GM18511 (cell line): ENCODE results near the gene NEDD1.

ENCODE experiments used
- ATAC-seq: cut with Tn5 transposase; IDR thresholded peaks from one replicate; pipeline ENCODE4 v1.9.1; 2021; ENCODE audit warnings: mild to moderate bottlenecking, moderate library complexity; ENCODE audit not compliant: unreplicated experiment

Gene NEDD1, protein sequence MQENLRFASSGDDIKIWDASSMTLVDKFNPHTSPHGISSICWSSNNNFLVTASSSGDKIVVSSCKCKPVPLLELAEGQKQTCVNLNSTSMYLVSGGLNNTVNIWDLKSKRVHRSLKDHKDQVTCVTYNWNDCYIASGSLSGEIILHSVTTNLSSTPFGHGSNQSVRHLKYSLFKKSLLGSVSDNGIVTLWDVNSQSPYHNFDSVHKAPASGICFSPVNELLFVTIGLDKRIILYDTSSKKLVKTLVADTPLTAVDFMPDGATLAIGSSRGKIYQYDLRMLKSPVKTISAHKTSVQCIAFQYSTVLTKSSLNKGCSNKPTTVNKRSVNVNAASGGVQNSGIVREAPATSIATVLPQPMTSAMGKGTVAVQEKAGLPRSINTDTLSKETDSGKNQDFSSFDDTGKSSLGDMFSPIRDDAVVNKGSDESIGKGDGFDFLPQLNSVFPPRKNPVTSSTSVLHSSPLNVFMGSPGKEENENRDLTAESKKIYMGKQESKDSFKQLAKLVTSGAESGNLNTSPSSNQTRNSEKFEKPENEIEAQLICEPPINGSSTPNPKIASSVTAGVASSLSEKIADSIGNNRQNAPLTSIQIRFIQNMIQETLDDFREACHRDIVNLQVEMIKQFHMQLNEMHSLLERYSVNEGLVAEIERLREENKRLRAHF

DNA sequence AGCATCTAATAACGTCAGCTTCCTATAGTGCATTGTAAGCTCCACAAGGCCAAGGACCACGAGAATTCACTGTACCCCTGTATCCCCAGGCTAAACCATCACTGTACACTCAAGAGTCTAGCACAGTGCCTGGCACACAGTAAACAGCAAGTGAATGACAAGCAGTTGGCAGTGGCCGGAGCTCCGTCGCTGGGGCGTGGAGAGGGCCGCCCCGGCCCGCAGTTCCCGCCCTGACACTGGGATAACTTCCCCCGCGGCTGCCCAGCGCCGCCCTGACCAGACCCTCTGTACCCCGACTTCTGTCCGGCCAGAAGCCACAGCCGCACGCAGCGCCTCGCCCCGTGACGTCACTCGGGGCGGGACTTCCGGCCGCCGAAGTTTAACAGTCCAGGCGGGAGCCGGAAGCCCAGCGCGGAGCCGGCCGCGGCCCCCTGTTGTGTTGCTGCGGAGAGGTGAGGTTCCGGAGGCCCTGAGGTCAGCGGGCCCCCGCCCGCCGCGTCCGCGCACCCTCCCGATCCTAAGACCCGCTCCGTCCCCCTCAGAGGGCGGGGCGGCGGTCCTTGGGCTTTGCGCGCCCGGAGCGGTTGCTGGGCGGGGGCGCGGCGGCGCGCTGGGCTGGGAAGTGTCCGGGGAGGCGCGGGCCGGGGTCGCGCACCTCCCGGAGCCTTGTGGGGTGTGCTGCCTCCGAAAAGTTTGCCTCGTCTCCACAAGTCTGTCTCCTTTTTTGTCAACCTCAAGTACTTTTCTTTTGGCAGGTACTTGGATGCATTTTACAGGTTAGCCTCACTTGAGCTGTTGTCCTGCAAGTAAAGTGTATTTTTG is at the start of gene NEDD1:
Gene NEDD1, plus strand, starts transcription at position 409 of the 822 bp plus-strand sequence. CDS start 2,503 bp downstream, outside the sequence.
- peak; percentile 95 for ATAC-seq

DNA sequence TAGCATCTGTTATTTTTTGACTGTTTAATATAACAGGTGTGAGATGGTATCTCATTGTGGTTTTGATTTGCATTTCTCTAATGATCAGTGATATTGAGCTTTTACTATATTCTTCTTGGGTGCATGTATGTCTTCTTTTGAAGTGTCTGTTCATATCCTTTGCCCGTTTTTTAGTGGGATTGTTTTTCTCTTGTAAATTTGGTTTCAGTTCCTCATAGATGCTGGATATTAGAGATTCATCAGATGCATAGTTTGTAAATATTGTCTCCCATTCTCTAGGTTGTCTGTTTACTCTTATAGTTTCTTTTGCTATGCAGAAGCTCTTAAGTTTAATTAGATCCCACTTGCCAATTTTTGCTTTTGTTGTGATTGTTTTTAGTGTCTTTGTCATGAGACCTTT is 48.9 kb upstream of the NEDD1 start:
- no peak for ATAC-seq

DNA sequence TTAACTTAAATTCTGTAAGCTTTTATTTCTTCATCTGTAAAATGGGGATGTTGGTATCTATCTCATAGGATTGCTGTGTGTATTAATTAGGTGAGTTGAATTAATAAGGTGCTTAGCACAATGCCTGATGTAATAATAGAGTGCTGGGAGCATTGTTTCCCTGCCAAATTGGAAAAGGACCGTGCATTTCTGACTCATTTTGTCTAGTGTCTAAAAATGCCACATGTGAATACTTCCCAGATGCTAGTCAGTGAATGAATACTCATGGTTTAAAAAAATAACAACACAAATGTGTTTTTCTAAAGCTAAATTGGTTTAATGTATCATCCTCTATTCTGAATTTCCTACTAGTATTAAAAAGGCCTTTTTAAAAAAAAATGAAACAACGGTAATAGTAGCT is 45.4 kb upstream of the NEDD1 start:
- ATAC-seq: no peak

DNA sequence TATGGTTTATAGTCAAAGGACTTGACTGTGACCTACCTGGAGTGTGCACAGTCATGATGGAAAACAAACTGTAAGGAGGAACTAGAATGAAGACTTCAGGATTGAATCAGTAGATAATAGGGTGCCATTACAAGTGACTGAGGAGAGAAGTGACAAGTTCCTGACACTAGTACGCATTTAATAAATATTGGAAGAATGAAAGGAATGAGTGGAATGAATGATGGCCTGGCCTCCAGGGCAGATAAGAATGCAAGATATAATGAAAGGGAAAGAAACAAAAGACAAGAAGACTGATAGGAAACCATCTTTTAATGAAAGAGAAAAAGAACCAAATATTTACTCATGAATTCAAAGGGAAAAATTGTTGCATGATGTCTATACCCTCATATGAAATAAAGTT is 44.7 kb upstream of the NEDD1 start:
- no peak for ATAC-seq

DNA sequence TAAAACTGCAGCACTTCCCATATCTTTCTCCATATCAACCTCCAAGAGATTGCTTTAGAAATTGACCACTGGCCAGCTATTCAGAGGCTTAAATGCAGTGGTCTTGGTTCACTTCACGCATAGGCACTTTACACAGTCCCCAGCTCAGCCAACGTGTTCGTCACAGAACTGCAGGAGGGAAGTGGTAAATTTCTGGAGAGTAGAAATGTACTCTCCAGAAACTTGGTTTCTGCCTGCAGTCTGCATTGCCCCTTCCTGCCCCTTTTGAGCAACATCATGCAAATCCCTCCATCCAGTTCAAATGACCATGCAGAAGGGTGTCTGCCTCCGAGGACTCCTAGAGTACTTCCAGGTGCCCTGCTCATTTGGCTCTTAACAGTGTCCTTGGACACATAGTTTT is 42.7 kb upstream of the NEDD1 start:
- ATAC-seq: no peak

DNA sequence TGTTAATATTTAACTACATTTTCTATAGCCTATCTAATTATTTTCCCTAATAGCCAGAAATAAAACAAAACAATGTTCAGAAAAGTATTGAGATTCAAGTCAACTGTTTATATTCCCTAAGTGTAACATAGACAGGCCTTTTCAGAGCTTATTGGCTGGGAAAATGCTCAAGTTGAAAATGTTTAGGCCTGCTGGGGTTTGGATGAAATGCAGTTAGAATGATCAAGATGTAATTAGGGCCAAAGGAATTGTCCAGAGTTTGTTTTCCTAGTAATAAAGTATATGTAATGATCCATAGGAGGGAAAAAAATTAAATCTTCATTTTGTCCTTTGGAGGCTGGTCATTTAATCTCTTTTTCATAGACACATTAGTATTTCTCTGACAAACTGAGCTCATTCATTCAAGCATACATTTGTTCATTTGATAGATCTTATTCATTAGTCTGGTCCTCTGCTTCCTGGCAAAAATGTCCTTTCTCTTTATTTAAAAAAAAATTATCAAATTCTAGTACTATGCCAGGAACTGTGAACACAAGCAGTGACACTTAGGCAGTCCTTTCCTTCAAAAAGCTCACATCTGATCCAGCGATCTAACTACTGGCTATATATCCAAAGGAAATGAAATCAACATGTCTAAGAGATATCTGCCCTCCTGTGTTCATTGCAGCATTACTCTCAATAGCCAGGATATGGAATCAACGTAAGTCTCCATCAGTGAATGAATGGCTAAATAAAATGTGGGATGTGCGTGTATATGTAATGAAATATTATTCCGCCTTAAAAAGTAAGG is 40.1 kb upstream of the NEDD1 start:
- no peak for ATAC-seq

DNA sequence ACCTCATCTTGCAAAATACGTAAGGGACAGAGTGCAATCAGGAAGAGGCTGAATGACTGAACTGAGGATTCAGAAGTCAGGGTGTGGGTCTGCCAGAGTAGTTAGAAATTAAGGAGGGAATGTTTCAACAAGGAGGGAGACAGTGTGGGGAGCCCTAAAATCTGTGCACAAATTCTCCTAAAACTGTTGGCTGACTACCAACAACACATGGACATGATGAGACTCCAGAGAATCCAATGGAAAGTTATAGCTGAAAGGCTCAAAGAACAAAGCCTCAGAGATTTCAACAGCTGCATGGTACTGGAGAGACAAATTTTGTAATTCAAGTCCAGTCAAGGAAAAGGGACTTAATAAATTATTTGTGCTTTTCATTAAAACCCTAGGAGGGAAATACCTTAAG is 36.1 kb upstream of the NEDD1 start:
- no peak for ATAC-seq

DNA sequence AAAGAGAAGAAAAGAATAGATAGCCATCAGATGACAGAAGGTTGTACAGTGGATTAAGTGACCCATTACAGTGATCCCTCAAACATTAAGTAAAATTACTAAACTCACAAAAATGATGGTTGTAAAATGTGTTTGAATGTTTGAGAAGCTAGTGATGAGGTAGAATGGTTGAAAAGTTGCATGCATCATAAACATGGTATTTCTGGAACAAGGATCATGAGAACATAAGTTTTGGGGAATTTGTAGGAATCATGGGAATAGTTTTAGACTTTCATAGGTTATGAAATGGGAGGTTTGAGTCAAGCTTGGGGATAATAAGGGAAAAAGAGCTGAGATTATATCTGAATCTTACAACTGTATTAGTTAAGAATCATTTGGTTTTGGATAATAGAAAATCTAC is 34.1 kb upstream of the NEDD1 start:
- ATAC-seq: no peak

DNA sequence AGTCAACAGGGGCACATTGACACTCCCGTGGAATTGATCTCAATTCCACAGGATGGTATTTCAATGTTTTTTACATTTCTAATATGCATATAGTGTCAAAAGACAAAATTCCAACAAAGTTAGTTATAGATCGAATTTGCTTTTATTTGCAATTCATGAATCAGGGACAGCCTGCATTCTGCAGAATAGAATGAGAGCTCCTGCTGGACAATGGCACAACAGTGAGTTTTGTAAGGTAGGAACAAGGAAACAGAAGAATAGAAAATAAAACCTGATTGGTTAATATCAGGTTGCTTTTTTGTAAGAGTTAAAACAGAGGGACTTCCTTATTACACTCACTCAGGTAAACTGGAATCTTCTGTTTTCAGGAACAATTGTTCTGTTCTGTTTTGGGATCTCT is 32.8 kb upstream of the NEDD1 start:
- ATAC-seq: no peak

DNA sequence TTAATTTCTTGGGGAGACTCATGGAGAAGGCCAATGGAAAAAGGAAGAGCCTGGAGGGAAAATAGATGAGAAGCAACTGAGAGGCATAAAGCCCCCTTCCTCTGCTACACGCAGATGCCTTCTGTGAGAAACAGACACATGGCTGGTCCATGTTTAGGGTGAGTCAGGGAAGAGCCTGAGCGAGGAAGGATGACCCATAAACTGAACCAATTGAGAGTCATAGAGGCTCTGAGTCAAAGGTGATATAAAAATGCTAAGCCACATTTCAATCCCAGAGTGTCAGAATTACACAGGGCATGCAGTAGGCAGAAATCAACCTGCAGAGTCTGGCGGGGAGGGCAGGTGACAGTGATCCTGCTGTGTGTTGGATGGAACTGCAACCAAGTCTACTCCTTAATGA is 30.1 kb upstream of the NEDD1 start:
- ATAC-seq: no peak

DNA sequence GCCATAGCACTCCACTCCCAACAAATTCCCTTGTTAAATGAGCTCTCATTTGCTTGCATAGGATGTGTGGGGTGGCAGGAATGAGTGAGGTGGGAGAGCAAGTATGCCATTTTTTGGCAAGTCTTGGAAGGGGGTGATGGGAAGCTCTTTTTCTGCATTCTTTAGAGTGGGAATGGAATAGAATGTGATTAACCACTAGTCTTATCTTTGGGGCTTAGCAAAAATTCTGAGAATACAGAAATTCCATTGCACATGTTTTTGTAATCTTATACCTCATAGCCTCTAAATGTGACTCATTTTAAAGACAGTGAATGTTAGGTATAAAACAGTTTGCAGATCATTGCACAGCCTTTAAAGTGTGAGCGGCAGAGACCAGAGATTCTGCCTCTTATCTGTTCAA is 28.4 kb upstream of the NEDD1 start:
- no peak for ATAC-seq

DNA sequence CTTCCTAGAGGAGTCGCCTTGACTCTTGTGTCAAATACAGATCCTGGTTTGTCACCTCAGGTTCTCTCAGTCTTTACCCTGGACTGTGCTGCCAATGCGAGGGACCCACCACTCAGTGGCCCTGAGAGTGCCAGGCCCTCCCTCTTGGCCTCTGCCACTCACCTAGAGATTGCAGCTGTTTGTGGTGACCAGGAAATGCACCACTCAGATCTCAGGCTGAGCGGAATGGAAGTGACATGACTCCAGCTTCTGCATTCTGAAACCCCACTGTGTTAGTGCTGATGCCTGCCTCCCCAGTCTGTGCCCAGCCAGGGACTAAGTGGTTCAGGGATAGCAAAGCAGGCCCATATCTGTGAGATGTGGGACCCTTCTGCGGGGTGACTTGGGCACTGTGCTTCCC is 27.8 kb upstream of the NEDD1 start:
- ATAC-seq: no peak

DNA sequence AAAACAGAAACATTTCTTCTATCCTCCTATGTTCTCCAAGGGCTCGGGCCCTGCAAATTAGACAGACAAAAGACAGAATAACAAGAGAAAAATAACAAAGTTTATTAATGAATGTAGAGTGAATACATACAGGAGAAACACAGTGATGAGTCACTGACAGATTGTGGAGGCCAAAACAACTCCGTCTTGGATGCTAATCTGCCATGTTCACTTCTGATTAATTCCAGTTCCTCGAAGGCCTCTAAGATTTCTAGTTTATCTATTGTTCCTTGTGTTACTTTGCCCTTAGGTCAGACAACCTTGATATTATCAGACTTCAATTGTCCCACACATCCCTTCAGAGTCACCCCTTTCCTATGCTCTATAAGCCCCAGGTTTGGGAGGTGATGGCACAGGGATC is 26.8 kb upstream of the NEDD1 start:
- no peak for ATAC-seq

DNA sequence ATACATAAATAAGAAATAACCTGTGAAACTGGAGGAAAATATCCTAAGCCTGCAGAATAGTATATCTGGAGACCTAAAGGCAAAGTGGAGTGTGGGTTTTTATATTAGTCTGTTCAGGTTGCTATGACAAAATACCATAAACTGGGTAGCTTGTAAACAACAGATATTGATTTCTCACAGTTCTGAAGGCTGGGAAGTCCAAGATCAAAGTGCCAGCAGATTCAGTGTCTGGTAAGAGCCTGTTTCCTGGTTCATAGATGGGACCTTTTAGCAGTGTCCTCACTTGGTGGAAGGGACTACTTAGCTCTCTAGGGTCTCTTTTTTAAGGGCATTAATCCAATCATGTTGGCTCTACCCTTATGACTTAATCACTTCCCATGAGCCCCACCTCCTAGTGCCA is 25.4 kb upstream of the NEDD1 start:
- no peak for ATAC-seq

DNA sequence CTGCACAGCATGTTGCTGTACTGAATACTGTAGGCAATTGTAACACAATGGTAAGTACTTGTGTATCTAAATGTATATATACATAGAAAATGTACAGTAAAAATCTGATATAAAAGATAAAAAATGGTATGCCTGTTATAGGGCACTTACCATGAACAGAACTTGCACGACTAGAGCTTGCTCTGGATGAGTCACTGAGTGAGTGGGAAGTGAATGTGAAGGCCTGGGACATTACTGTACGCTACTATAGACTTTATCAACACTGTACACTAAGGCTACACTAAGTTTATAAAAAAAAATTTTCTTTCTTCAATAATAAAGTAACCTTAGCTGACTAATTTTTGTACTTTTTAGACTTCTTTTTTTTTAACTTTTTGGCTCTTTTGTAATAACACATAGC is 24.2 kb upstream of the NEDD1 start:
- no peak for ATAC-seq

DNA sequence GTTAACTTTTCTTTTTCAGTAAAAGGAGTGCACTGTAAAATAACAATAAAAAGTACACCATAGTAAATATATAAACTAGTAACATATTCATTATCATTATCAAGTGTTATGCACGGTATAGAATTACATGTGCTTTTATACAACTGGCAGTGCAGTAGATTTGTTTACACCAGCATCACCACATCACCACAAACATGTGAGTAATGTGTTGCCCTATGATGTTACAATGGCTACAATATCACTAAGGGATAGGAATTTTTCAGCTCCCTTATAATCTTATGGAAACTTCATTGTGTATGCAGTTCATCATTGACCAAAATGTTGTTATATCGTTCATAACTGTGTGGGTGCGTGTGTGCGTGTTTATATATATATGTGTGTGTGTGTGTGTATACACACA is 23.5 kb upstream of the NEDD1 start:
- ATAC-seq: no peak

DNA sequence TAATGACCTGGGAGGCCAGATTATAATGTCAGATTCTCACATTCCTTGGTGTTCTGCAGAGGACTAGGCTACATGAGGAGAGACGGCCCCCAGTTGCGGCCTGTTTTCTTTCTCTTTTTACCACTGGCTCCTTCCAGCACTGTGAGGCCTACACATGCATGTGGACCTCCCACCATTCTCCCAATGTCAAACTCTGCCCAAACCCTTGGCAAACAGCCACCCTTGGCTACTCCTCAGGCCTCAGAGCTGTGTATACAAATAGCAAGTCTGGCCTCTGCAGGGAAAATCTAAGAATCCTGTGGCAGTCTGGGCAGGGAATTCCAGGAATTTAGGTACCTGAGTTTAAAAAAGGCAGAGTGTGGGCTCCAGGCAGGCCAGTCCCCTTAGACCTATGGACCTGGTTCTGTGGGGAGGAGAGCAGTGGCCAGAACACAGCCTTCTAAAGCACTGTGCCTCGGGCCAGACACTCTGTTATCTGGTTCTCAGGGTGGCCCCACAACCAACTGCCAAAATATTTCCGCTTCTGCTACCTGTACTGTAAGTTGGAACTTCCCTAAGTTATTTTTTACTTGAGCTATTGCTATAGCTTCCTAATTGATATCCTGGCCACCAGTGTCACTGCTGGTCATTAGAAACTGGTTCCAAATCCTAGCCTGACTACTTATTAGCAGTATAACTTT is 19.9 kb upstream of the NEDD1 start:
- no peak for ATAC-seq

DNA sequence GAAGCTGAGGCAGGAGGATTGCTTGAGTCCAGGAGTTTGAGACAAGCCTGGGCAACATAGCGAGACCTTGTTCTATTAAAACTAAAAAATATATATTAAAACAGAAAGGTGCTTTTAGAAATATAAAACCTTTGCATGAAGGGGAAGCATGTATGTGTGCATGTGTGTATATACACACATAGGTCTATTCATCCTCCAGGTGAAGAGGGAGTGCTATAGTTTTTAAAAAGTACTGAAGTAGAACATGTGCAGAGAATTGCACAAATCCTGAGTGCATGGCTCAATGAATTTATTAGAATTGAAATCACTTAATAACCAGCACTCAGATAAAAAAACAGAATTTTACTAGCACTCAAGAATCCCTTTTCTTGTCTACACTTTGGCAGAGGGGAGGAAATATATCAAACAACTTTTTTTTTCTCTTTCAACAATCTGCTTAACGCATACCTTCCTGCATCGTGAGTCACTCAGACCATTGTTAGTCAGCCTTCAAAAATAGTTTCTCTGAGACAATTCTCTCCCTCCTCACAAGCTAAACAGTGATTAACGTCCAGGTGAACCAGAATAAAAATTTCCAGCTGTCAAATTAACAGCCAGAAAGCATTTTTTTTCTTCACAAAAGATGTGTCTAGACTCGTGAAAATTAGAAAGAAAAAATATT is 17.7 kb upstream of the NEDD1 start:
- ATAC-seq: no peak

DNA sequence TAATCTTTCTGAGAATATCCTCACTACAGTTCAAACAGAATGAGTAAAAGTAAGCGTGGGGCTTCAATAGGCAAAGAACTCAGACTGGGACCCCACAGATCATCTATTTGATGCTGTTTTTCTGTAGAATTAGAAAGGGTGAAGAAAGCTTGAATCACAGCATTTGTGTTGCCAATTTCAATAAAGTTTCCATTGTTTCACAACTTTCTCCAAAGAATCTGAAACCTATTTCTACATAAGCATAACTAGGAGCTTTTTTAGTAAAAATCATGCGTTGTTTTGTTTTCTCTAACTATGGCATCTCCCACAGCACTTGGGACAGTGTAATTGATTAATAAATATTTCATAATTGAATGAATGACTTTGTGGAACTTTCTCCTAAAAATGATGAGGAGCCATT is 16.7 kb upstream of the NEDD1 start:
- ATAC-seq: no peak

DNA sequence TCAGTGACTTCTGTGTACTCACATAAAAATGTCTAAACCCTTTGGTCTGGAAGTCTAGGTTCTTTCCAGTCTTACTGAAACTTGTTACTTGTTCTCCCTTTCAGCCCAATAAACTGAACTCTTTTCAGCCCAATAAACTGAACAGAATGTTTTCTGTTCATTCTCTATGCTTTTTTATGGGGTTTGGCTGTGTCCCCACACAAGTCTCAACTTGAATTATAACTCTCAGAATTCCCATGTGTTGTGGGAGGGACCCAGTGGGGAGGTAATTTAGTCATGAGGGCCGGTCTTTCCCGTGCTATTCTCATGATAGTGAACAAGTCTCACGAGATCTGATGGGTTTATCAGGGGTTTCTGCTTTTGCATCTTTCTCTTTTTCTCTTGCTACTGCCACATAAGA is 15.0 kb upstream of the NEDD1 start:
- ATAC-seq: no peak
